Measurements from ENCODE around the gene MAP3K9.
A peak's percentile ranks its signal among the peaks of the same experiment; 100 is the strongest.
"Not testable (repeated sequence)": the region's sequence is repeated elsewhere in the genome, so short reads cannot be mapped to it uniquely, and the experiment has no call there.

Gene MAP3K9

DNA sequence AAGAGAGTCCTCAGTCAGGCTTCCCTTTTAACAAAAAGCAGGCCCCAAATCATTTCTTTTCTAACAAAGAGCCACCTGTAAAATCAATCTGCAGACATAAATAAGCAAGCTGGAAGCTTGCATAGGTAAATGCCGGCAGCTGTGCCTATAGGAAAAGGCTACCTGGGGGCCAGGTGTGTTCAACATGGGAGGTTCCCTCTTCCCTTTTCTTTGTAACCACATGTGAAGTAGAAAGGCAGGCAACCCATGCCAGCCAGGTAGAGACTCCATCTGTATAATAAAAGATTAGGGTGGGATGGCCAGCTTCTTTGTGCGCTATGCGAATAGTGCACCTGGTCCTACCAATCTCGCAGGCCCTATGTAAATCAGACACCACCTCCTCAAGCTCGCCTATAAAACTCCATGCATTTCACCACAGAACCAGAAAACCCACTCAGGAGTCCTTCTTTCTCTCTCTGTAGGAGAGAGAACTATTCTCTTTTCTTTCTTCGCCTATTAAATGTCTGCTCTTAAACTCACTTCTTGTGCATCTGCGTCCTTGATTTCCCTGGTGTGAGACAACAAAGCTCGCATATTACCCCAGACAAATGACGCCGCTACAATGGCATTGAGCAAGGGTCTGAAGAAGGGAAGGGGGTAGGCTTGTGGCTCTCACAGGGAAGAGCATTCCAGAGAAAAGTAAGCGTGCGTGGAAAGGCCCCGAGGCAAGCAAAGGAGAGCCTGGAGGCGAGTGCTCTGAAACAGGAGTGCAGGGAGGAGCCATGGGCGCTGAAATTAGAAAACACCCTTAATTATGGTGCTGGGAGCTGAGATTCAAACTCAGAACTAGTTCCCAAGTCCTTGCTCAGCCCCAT lies 100.4 kb downstream of the MAP3K9 start:
- H3K27ac ChIP-seq (ENCODE audit: low read depth, low read length, severe bottlenecking), result no peak overlapping the region
- no peak overlapping the region for H3K4me3 ChIP-seq (ENCODE audit: extremely low read depth, insufficient read depth, low read length, poor library complexity, severe bottlenecking)
- no peaks in the 10 kb centered on the region for H3K9me3 ChIP-seq (ENCODE audit: control insufficient read depth, low read length)
- H3K36me3 ChIP-seq (ENCODE audit: control insufficient read depth, insufficient read depth, low read length), result no peaks in the 10 kb centered on the region
- WGBS, 2 experiments (ENCODE audit: insufficient coverage in 2 of 2), result 66 to 76% methylated on average over 8 to 13 of the region's 15 CpGs
- H3K4me1 ChIP-seq (ENCODE audit: control insufficient read depth, insufficient read depth, low read length, poor library complexity, severe bottlenecking), result peaks cover 20% of the 10 kb centered on the region

DNA sequence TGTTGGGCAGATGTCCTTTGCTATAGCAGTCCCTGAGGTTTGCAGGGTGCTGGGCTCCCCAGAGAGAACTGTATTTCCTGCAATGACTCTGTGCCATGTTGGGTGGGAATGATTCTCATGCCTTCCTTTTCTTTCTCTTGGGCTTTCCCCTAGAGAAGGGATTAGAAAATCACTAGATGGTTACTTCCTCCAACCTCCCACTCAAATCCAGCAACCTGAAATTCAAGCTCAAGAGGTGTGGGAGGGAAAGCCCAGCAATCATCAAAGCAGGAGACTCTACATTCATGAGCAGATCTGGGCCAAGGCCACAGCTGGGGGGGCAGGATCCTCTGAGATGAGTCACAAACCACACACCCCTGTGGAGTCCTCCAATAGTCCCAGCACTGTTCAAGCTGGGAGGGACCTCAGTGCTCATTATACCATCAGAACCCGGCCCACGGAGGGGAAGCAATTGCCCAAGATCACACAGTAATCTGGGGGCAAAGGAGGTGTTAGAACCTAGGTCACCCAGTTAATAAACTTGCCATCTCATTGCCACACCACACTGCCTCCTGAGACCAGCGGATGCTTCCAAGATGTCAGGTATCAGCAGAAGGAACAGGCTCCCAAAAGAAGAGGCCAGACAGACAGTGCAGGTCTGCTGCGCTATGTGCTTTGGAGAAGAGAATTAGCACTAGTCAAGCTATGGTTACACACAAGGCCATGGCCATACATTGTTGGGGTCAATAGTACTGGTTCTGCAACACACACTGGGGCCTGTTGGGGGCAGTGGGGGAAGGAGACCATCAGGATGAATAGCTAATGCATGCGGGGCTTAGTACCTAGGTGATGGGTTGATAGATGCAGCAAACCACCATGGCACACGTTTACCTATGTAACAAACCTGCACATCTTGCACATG lies 101.9 kb downstream of the MAP3K9 start:
- Histone ChIP-seq H3K4me3 (ENCODE audit: extremely low read depth, insufficient read depth, low read length, poor library complexity, severe bottlenecking) (no peak overlapping the region), H3K4me1 (ENCODE audit: control insufficient read depth, insufficient read depth, low read length, poor library complexity, severe bottlenecking) (peaks cover 17% of the 10 kb centered on the region), H3K27ac (ENCODE audit: low read depth, low read length, severe bottlenecking) (no peak overlapping the region), H3K9me3 (ENCODE audit: control insufficient read depth, low read length) (no peaks in the 10 kb centered on the region), H3K36me3 (ENCODE audit: control insufficient read depth, insufficient read depth, low read length) (no peaks in the 10 kb centered on the region)
- WGBS, 2 experiments (ENCODE audit: insufficient coverage in 2 of 2), result 70 to 80% methylated on average over 3 to 4 of the region's 6 CpGs

DNA sequence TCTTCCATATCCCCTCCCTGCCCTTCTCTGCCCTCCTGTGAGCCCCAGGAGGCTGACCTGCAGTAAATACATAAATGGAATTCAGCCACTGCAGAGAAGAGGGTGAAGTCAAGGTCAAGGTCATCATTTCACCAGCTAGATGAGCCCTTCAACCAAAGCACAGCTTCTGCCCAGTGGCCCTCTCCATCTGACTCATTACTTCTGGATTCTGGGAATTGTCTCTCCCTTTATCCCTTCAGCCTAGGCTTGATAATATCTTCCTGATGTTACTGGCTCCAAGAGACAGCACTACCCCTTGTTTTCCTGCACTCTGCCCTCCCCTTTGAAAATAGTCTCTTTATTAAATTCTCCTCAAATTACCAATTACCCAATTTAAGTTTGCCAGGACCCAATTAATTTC lies 103.1 kb downstream of the MAP3K9 start:
- Histone ChIP-seq H3K4me3 (ENCODE audit: extremely low read depth, insufficient read depth, low read length, poor library complexity, severe bottlenecking) (no peak overlapping the region), H3K27ac (ENCODE audit: low read depth, low read length, severe bottlenecking) (no peak overlapping the region), H3K9me3 (ENCODE audit: control insufficient read depth, low read length) (no peaks in the 10 kb centered on the region), H3K36me3 (ENCODE audit: control insufficient read depth, insufficient read depth, low read length) (no peaks in the 10 kb centered on the region), H3K4me1 (ENCODE audit: control insufficient read depth, insufficient read depth, low read length, poor library complexity, severe bottlenecking) (peaks cover 17% of the 10 kb centered on the region)

DNA sequence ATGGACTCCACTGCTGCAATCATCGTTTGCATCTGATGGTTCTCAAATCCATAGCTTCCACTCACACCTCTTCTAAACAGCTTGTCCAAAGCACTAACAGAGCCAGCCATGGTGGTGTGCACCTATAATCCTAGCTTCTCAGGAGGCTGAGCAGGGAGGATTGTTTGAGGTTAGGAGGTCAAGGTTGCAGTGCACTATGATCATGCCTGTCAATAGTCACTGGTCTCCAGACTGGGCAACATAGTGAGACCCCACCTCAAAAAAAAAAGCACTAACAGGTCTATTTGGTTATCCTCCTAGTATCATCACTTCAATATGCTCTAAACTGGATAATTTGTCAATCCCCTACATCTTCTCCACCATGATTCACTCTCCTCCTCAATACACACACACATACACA lies 104.4 kb downstream of the MAP3K9 start:
- no peaks in the 10 kb centered on the region for H3K36me3 ChIP-seq (ENCODE audit: control insufficient read depth, insufficient read depth, low read length)
- H3K4me1 ChIP-seq (ENCODE audit: control insufficient read depth, insufficient read depth, low read length, poor library complexity, severe bottlenecking), result peaks cover 17% of the 10 kb centered on the region
- H3K27ac ChIP-seq (ENCODE audit: low read depth, low read length, severe bottlenecking), result no peak overlapping the region
- 83 to 100% methylated on average over 1 of the region's 1 CpG for WGBS, 2 experiments (ENCODE audit: insufficient coverage in 2 of 2)
- H3K9me3 ChIP-seq (ENCODE audit: control insufficient read depth, low read length), result no peaks in the 10 kb centered on the region
- H3K4me3 ChIP-seq (ENCODE audit: extremely low read depth, insufficient read depth, low read length, poor library complexity, severe bottlenecking), result no peak overlapping the region

DNA sequence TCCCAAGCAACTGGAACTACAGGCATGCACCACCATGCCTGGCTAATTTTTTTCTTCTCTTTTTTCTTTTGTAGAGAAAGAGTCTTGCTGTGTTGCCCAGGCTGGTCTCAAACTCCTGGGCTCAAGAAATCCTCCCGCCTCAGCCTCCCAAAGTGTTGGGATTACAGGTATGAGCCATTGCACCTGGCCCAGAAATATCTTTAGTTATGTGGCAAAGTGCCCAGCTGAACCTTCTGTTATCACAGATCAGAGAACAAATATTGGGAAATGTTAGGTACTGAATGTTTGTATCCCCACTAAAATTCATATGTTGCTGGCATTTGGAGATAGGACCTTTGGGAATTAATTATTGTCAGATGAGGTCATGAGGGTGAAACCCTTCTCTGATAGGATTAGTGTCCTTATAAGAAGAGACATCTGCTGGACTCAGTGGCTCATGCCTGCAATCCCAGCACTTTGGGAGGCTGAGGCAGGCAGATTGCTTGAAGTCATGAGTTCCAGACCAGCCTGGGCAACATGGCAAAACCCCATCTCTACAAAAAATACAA lies 105.6 kb downstream of the MAP3K9 start:
- not testable (repeated sequence) for H3K4me3 ChIP-seq (ENCODE audit: extremely low read depth, insufficient read depth, low read length, poor library complexity, severe bottlenecking); H3K36me3 ChIP-seq (ENCODE audit: control insufficient read depth, insufficient read depth, low read length); H3K9me3 ChIP-seq (ENCODE audit: control insufficient read depth, low read length); H3K27ac ChIP-seq (ENCODE audit: low read depth, low read length, severe bottlenecking); H3K4me1 ChIP-seq (ENCODE audit: control insufficient read depth, insufficient read depth, low read length, poor library complexity, severe bottlenecking)
- WGBS, 2 experiments (ENCODE audit: insufficient coverage in 2 of 2), result no CpG with 5 or more reads among the region's 1 CpG

DNA sequence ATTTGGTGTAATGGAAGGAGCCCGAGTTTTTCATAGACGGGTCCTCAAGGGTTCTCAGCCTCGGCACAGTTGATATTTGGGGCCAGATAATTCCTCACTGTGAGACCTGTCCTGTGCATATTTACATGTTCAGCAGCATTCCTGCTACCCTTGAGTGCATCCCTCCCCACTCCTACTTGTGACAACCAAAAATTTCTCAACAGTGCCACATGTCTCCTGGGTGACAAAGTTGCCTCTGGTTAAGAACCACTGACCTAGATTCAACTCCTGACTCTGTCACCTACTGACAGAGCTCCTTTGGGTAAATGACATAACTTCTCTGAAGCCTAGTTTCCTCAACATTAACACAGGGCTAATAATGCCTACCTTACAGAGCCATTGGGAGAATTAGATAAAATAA lies 107.2 kb downstream of the MAP3K9 start:
- no peaks in the 10 kb centered on the region for H3K9me3 ChIP-seq (ENCODE audit: control insufficient read depth, low read length)
- no peaks in the 10 kb centered on the region for H3K36me3 ChIP-seq (ENCODE audit: control insufficient read depth, insufficient read depth, low read length)
- no peak overlapping the region for H3K4me3 ChIP-seq (ENCODE audit: extremely low read depth, insufficient read depth, low read length, poor library complexity, severe bottlenecking)
- peaks cover 16% of the 10 kb centered on the region for H3K4me1 ChIP-seq (ENCODE audit: control insufficient read depth, insufficient read depth, low read length, poor library complexity, severe bottlenecking)
- WGBS, 2 experiments (ENCODE audit: insufficient coverage in 2 of 2), result 61% methylated on average over 3 of the region's 3 CpGs; no CpG with 5 or more reads in 1 of the 2 experiments
- H3K27ac ChIP-seq (ENCODE audit: low read depth, low read length, severe bottlenecking), result no peak overlapping the region

DNA sequence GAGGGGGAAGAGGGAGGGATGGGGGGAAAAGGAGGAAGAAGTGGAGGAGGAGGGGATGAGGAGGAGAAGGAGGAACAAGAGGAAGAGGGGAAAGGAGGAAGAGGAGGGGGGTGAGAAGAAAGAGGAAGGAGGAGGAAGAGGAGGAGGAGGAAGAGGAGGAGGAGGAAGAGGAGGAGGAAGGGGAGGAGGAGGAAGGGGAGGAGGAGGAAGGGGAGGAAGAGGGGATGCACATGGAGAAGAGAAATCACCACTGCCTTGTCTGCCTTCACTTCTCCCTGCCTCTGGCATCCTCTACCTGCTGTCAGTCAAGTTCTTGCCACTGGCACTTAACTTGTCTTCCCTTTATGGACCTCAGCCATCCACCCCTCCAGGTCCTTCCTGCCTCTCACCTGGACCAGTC lies 107.7 kb downstream of the MAP3K9 start:
- peaks cover 12% of the 10 kb centered on the region for H3K4me1 ChIP-seq (ENCODE audit: control insufficient read depth, insufficient read depth, low read length, poor library complexity, severe bottlenecking)
- H3K36me3 ChIP-seq (ENCODE audit: control insufficient read depth, insufficient read depth, low read length), result no peaks in the 10 kb centered on the region
- no peak overlapping the region for H3K27ac ChIP-seq (ENCODE audit: low read depth, low read length, severe bottlenecking)
- H3K4me3 ChIP-seq (ENCODE audit: extremely low read depth, insufficient read depth, low read length, poor library complexity, severe bottlenecking), result no peak overlapping the region
- no peaks in the 10 kb centered on the region for H3K9me3 ChIP-seq (ENCODE audit: control insufficient read depth, low read length)

DNA sequence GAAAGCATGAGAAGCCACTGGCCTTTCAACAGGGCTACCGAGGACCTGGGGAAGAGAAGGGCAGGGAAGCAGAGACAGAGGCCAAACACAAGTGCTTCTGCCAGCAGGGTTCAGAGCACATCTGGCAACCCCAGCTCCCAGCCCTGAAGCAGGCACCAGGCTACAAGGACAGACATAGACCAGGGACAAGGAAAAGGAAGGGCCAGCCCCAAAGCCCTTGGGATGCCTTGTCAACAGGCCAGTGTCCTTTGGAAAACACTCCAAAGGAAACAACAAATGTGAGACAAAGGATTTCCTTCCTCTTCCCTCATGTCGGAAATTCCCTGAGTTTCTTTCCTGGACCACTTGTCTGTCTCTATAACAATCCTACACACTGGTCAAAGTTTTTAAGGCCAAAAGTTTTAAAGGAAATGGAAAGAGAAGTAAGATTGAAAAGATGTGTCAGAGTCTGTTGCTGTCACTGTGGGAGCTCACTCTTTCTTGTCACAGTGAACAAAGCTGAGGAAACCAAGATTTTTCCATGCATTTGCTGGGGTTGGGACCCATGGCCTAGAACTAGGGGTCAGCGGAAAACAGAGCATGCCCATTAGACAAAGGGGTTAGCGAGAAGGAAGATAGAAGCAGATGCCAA lies 108.2 kb downstream of the MAP3K9 start:
- H3K4me1 ChIP-seq (ENCODE audit: control insufficient read depth, insufficient read depth, low read length, poor library complexity, severe bottlenecking), result peaks cover 7% of the 10 kb centered on the region
- no peaks in the 10 kb centered on the region for H3K36me3 ChIP-seq (ENCODE audit: control insufficient read depth, insufficient read depth, low read length)
- WGBS, 2 experiments (ENCODE audit: insufficient coverage in 2 of 2), result 91 to 96% methylated on average over 3 of the region's 4 CpGs
- H3K27ac ChIP-seq (ENCODE audit: low read depth, low read length, severe bottlenecking), result peak overlapping the region; percentile 10
- H3K4me3 ChIP-seq (ENCODE audit: extremely low read depth, insufficient read depth, low read length, poor library complexity, severe bottlenecking), result no peak overlapping the region
- no peaks in the 10 kb centered on the region for H3K9me3 ChIP-seq (ENCODE audit: control insufficient read depth, low read length)

DNA sequence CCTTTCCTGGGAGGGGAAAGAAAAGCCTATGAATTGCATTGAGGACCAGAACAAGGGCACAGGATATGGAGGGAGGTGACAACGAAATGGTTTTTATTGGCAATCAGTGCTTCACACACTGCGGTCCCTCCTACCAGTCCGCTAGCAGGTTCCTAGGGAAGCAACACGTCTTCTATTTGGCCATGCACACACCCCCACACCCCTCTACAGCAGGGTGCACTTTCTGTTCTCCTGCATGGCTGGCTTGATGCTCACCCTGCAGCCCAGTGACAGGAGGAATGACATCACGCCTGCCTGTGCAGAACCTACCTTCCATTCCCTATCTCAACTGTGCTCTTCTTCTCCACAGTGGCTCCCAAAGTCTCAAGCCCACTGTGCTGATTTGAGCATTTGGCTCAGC lies 109.7 kb downstream of the MAP3K9 start:
- Histone ChIP-seq H3K9me3 (ENCODE audit: control insufficient read depth, low read length) (no peaks in the 10 kb centered on the region), H3K4me3 (ENCODE audit: extremely low read depth, insufficient read depth, low read length, poor library complexity, severe bottlenecking) (no peak overlapping the region), H3K36me3 (ENCODE audit: control insufficient read depth, insufficient read depth, low read length) (no peaks in the 10 kb centered on the region), H3K27ac (ENCODE audit: low read depth, low read length, severe bottlenecking) (no peak overlapping the region), H3K4me1 (ENCODE audit: control insufficient read depth, insufficient read depth, low read length, poor library complexity, severe bottlenecking) (peaks cover 7% of the 10 kb centered on the region)
- WGBS, 2 experiments (ENCODE audit: insufficient coverage in 2 of 2), result 88 to 97% methylated on average over 3 to 4 of the region's 5 CpGs

DNA sequence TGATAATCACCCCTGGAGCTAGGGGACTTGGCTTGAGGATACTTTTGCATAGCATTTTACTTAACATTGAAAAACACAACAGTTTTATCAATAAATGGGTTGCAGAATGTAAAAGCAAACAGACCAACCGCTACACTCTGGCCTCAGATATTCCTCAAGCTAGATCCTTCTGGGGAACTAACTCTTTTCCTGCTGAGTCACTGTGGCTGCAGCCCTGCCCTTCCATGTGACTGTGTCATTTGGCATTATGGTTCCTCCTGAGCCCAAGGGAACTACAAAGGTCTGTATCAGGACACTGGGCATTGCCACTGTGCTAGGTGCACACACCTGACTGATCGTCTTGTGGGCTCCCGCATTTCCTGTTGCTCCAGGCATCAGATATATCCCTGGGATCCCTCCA lies 111.0 kb downstream of the MAP3K9 start:
- Histone ChIP-seq H3K27ac (ENCODE audit: low read depth, low read length, severe bottlenecking) (no peak overlapping the region), H3K9me3 (ENCODE audit: control insufficient read depth, low read length) (no peaks in the 10 kb centered on the region), H3K36me3 (ENCODE audit: control insufficient read depth, insufficient read depth, low read length) (no peaks in the 10 kb centered on the region), H3K4me1 (ENCODE audit: control insufficient read depth, insufficient read depth, low read length, poor library complexity, severe bottlenecking) (peaks cover 7% of the 10 kb centered on the region), H3K4me3 (ENCODE audit: extremely low read depth, insufficient read depth, low read length, poor library complexity, severe bottlenecking) (no peak overlapping the region)
- 92 to 100% methylated on average over 3 of the region's 3 CpGs for whole genome bisulfite sequencing, 2 experiments (ENCODE audit: insufficient coverage in 2 of 2)

Data from mesodermal cell (in vitro differentiated cells).